Measurements from ENCODE around the gene HS6ST3. TPM values are rescaled to one million over a fixed set of nuclear protein-coding genes. Genes with fewer than 3 reads are reported as not detected.

The HS6ST3 gene
- total RNA-seq, 4 donors from 2014 or later = 0.08 to 0.47 (median 0.41) TPM

- Histone ChIP-seq H3K36me3 (no peaks in the 10 kb centered on the region), H3K4me3 (no peak overlapping the region), H3K27ac (no peak overlapping the region), H3K27me3 (no peaks in the 10 kb centered on the region), H3K4me1 (no peaks in the 10 kb centered on the region), H3K9me3 (no peaks in the 10 kb centered on the region)
- no peak for DNase-seq (ENCODE audit: low spot score in 2 of 2)
- WGBS = 85% methylated on average over 2 of the region's 2 CpGs
- TF ChIP-seq POLR2AphosphoS5 (IDR thresholded peaks at IDR 0.05) (no peak), EP300 (IDR thresholded peaks at IDR 0.05) (no peak), POLR2A (IDR thresholded peaks at IDR 0.05) (no peak)
These were observed 610.8 kb downstream of the HS6ST3 start for GRCh38 chr13:96700657-96701056.

GRCh38 chr13:96707146-96707545, 617.2 kb downstream of the HS6ST3 start:
- WGBS = 90% methylated on average over 3 of the region's 3 CpGs
- no peaks in the 10 kb centered on the region for H3K36me3 ChIP-seq
- no peak for TF ChIP-seq CTCF (IDR thresholded peaks at IDR 0.05)
- no peak for TF ChIP-seq POLR2AphosphoS5 (IDR thresholded peaks at IDR 0.05)
- TF ChIP-seq EP300 (IDR thresholded peaks at IDR 0.05) = no peak
- TF ChIP-seq POLR2A (IDR thresholded peaks at IDR 0.05) = no peak
- no peaks in the 10 kb centered on the region for H3K4me1 ChIP-seq
- no peak overlapping the region for H3K27ac ChIP-seq
- no peak for DNase-seq (ENCODE audit: low spot score in 2 of 2)
- H3K4me3 ChIP-seq = no peak overlapping the region
- no peaks in the 10 kb centered on the region for H3K9me3 ChIP-seq
- no peaks in the 10 kb centered on the region for H3K27me3 ChIP-seq

GRCh38 chr13:96710166-96710862, 620.4 kb downstream of the HS6ST3 start:
- Histone ChIP-seq H3K9me3 (no peaks in the 10 kb centered on the region), H3K36me3 (no peaks in the 10 kb centered on the region), H3K4me3 (no peak overlapping the region), H3K27me3 (no peaks in the 10 kb centered on the region), H3K4me1 (no peaks in the 10 kb centered on the region), H3K27ac (no peak overlapping the region)
- 94% methylated on average over 3 of the region's 3 CpGs for WGBS
- no peak for DNase-seq (ENCODE audit: low spot score in 2 of 2)
- TF ChIP-seq POLR2A (IDR thresholded peaks at IDR 0.05) (no peak), POLR2AphosphoS5 (IDR thresholded peaks at IDR 0.05) (no peak), EP300 (IDR thresholded peaks at IDR 0.05) (no peak), CTCF (IDR thresholded peaks at IDR 0.05) (no peak)

- 93% methylated on average over 4 of the region's 4 CpGs for WGBS
- TF ChIP-seq EP300 (IDR thresholded peaks at IDR 0.05) = no peak
- no peak for TF ChIP-seq CTCF (IDR thresholded peaks at IDR 0.05)
- TF ChIP-seq POLR2AphosphoS5 (IDR thresholded peaks at IDR 0.05) = no peak
- TF ChIP-seq POLR2A (IDR thresholded peaks at IDR 0.05) = no peak
- Histone ChIP-seq H3K27me3 (no peaks in the 10 kb centered on the region), H3K27ac (no peak overlapping the region), H3K9me3 (no peaks in the 10 kb centered on the region), H3K4me1 (no peaks in the 10 kb centered on the region), H3K4me3 (no peak overlapping the region), H3K36me3 (no peaks in the 10 kb centered on the region)
- DNase-seq (ENCODE audit: low spot score in 2 of 2) = no peak
These were observed 630.5 kb downstream of the HS6ST3 start for GRCh38 chr13:96720446-96720845.

- Histone ChIP-seq H3K9me3 (peaks cover 6% of the 10 kb centered on the region), H3K36me3 (no peaks in the 10 kb centered on the region), H3K4me3 (no peak overlapping the region), H3K27me3 (no peaks in the 10 kb centered on the region), H3K4me1 (no peaks in the 10 kb centered on the region), H3K27ac (no peak overlapping the region)
- TF ChIP-seq CTCF (IDR thresholded peaks at IDR 0.05) = no peak
- TF ChIP-seq POLR2A (IDR thresholded peaks at IDR 0.05) = no peak
- no peak for TF ChIP-seq EP300 (IDR thresholded peaks at IDR 0.05)
- TF ChIP-seq POLR2AphosphoS5 (IDR thresholded peaks at IDR 0.05) = no peak
- DNase-seq (ENCODE audit: low spot score in 2 of 2) = no peak
These were observed 636.7 kb downstream of the HS6ST3 start for GRCh38 chr13:96726651-96727050.
